Endothelial cell (in vitro differentiated cells): ENCODE data around the gene SERPINF2. TPM values are rescaled to one million over a fixed set of nuclear protein-coding genes. Genes with fewer than 3 reads are reported as not detected.

Source experiments
- DNase-seq: peaks from one replicate; pipeline ENCODE4 v3.0.0; 2021; ENCODE audit warnings: low spot score
- H3K27ac Mint-ChIP-seq: one replicate; pipeline ENCODE4 v1.8.0; 2021; ENCODE audit warnings: mixed read lengths, inconsistent platforms; ENCODE audit not compliant: unreplicated experiment
- H3K27me3 Mint-ChIP-seq: one replicate; pipeline ENCODE4 v1.8.0; 2021; ENCODE audit warnings: mild to moderate bottlenecking, moderate library complexity, mixed read lengths, inconsistent platforms; ENCODE audit not compliant: unreplicated experiment
- H3K36me3 Mint-ChIP-seq: one replicate; pipeline ENCODE4 v1.8.0; 2021; ENCODE audit warnings: mild to moderate bottlenecking, low read depth, mixed read lengths, inconsistent platforms; ENCODE audit not compliant: unreplicated experiment
- H3K4me1 Mint-ChIP-seq: one replicate; pipeline ENCODE4 v1.8.0; 2021; ENCODE audit warnings: mild to moderate bottlenecking, mixed read lengths, inconsistent platforms; ENCODE audit not compliant: unreplicated experiment
- H3K4me3 Mint-ChIP-seq: one replicate; pipeline ENCODE4 v1.8.0; 2021; ENCODE audit warnings: mild to moderate bottlenecking, mixed read lengths, inconsistent platforms; ENCODE audit not compliant: unreplicated experiment
- H3K9me3 Mint-ChIP-seq: one replicate; pipeline ENCODE4 v1.8.0; 2021; ENCODE audit warnings: mixed read lengths, inconsistent platforms; ENCODE audit not compliant: unreplicated experiment
- CTCF ChIP-seq: fragments of 200-600 bp; sonication (generic); IDR thresholded peaks from one replicate; pipeline ENCODE4 v1.5.0; 2021; ENCODE audit warnings: antibody characterized with exemption; ENCODE audit not compliant: unreplicated experiment
- total RNA-seq: library from RNA; stranded (reverse); fragmentation: NEBNext Ultra II Directional; extraction: Animal tissue kit (Norgen Biotek cat#: 25700); gene quantifications from one replicate; pipeline ENCODE4 v1.2.1, GENCODE V29; 2021; ENCODE audit not compliant: unreplicated experiment

SERPINF2 gene
- total RNA-seq, 1 donor from 2014 or later = 0.56 TPM

GRCh38 chr17:1730326-1731193 is 12.1 kb upstream of the SERPINF2 start:
- H3K36me3 Mint-ChIP-seq = peaks cover 12% of the 10 kb centered on the region
- H3K27ac Mint-ChIP-seq = no peak overlapping the region
- no peaks in the 10 kb centered on the region for H3K9me3 Mint-ChIP-seq
- TF ChIP-seq CTCF = no peak
- H3K4me1 Mint-ChIP-seq = peaks cover 2% of the 10 kb centered on the region
- H3K27me3 Mint-ChIP-seq = peaks cover 8% of the 10 kb centered on the region
- no peak overlapping the region for H3K4me3 Mint-ChIP-seq
- no peak for DNase-seq

- H3K4me3 Mint-ChIP-seq = no peak overlapping the region
- peaks cover 8% of the 10 kb centered on the region for H3K27me3 Mint-ChIP-seq
- DNase-seq = no peak
- no peaks in the 10 kb centered on the region for H3K9me3 Mint-ChIP-seq
- TF ChIP-seq CTCF = no peak
- no peaks in the 10 kb centered on the region for H3K4me1 Mint-ChIP-seq
- H3K27ac Mint-ChIP-seq = no peak overlapping the region
- H3K36me3 Mint-ChIP-seq = peaks cover 12% of the 10 kb centered on the region
These were observed 11.5 kb upstream of the SERPINF2 start for GRCh38 chr17:1731194-1731506.

- TF ChIP-seq CTCF = no peak
- Mint-ChIP-seq H3K9me3 (no peaks in the 10 kb centered on the region), H3K27me3 (peaks cover 11% of the 10 kb centered on the region), H3K36me3 (peaks cover 16% of the 10 kb centered on the region), H3K27ac (no peak overlapping the region), H3K4me1 (no peaks in the 10 kb centered on the region), H3K4me3 (no peak overlapping the region)
- no peak for DNase-seq
These were observed 10.3 kb upstream of the SERPINF2 start for GRCh38 chr17:1732241-1732832.

- Mint-ChIP-seq H3K36me3 (peaks cover 16% of the 10 kb centered on the region), H3K4me1 (no peaks in the 10 kb centered on the region), H3K27me3 (peaks cover 14% of the 10 kb centered on the region), H3K27ac (no peak overlapping the region), H3K4me3 (no peak overlapping the region), H3K9me3 (no peaks in the 10 kb centered on the region)
- TF ChIP-seq CTCF = no peak
- no peak for DNase-seq
These were observed 9.8 kb upstream of the SERPINF2 start for GRCh38 chr17:1732833-1733321.

GRCh38 chr17:1733759-1734158 is 8.9 kb upstream of the SERPINF2 start:
- TF ChIP-seq CTCF = no peak
- no peak overlapping the region for H3K27ac Mint-ChIP-seq
- H3K4me1 Mint-ChIP-seq = no peaks in the 10 kb centered on the region
- H3K27me3 Mint-ChIP-seq = peaks cover 14% of the 10 kb centered on the region
- no peaks in the 10 kb centered on the region for H3K9me3 Mint-ChIP-seq
- no peak overlapping the region for H3K4me3 Mint-ChIP-seq
- DNase-seq = no peak
- peaks cover 20% of the 10 kb centered on the region for H3K36me3 Mint-ChIP-seq
